Parathyroid adenoma (tissue), 2 donors: ENCODE results near the gene CCDC200.

ENCODE experiments used
- H2AFZ ChIP-seq: fragments of 300-600 bp; sonication (generic); one replicate; pipeline ENCODE4 v1.7.0; 2017; ENCODE audit warnings: antibody characterized with exemption, mild to moderate bottlenecking
- H3K27ac ChIP-seq: fragments of 300-600 bp; sonication (generic); one replicate; pipeline ENCODE4 v1.7.0; 2017
- H3K27me3 ChIP-seq: fragments of 300-600 bp; sonication (generic); one replicate; pipeline ENCODE4 v1.7.0; 2017; ENCODE audit warnings: low read length; ENCODE audit not compliant: control insufficient read depth, insufficient read depth
- H3K36me3 ChIP-seq: fragments of 300-600 bp; sonication (generic); one replicate; pipeline ENCODE4 v1.7.0; 2017; ENCODE audit warnings: low read length; ENCODE audit not compliant: control insufficient read depth, insufficient read depth
- H3K4me1 ChIP-seq: fragments of 300-600 bp; sonication (generic); one replicate; pipeline ENCODE4 v1.7.0; 2017; ENCODE audit warnings: control low read depth
- H3K4me2 ChIP-seq: fragments of 300-600 bp; sonication (generic); one replicate; pipeline ENCODE4 v1.7.0; 2017; ENCODE audit warnings: low read length
- H3K4me3 ChIP-seq: fragments of 300-600 bp; sonication (generic); one replicate; pipeline ENCODE4 v1.7.0; 2017; ENCODE audit warnings: low read depth, low read length
- H3K79me2 ChIP-seq: fragments of 300-600 bp; sonication (generic); one replicate; pipeline ENCODE4 v1.7.0; 2017; ENCODE audit warnings: control low read depth
- H3K9ac ChIP-seq: fragments of 300-600 bp; sonication (generic); one replicate; pipeline ENCODE4 v1.7.0; 2017; ENCODE audit warnings: mild to moderate bottlenecking
- H3K9me3 ChIP-seq: fragments of 300-600 bp; sonication (generic); one replicate; pipeline ENCODE4 v1.7.0; 2017; ENCODE audit warnings: low read length; ENCODE audit not compliant: control insufficient read depth
- CTCF ChIP-seq: fragments of 300-600 bp; sonication (generic); IDR thresholded peaks from one replicate; pipeline ENCODE4 v1.7.0; 2017; ENCODE audit warnings: antibody characterized with exemption, mild to moderate bottlenecking
- donor health status: primary hyperparathyroidism.

Gene CCDC200

GRCh38 chr17:43219746-43220380 lies 8.6 kb downstream of the CCDC200 start:
- Histone ChIP-seq H3K4me1 (no peaks in the 10 kb centered on the region), H3K79me2 (no peaks in the 10 kb centered on the region), H3K9me3 (no peaks in the 10 kb centered on the region), H3K9ac (no peak overlapping the region), H3K27ac (no peak overlapping the region), H3K36me3 (no peaks in the 10 kb centered on the region), H3K4me2 (no peak overlapping the region), H2AFZ (no peak overlapping the region), H3K4me3 (no peak overlapping the region), H3K27me3 (no peaks in the 10 kb centered on the region)
- no peak for TF ChIP-seq CTCF

GRCh38 chr17:43219001-43219400 lies 9.4 kb downstream of the CCDC200 start:
- Histone ChIP-seq H3K4me2 (no peak overlapping the region), H2AFZ (no peak overlapping the region), H3K4me3 (no peak overlapping the region), H3K4me1 (no peaks in the 10 kb centered on the region), H3K79me2 (no peaks in the 10 kb centered on the region), H3K36me3 (no peaks in the 10 kb centered on the region), H3K9me3 (no peaks in the 10 kb centered on the region), H3K27me3 (no peaks in the 10 kb centered on the region), H3K27ac (no peak overlapping the region), H3K9ac (no peak overlapping the region)
- no peak for TF ChIP-seq CTCF

- TF ChIP-seq CTCF = no peak
- no peak overlapping the region for H2AFZ ChIP-seq
- no peak overlapping the region for H3K4me2 ChIP-seq
- no peak overlapping the region for H3K4me3 ChIP-seq
- no peaks in the 10 kb centered on the region for H3K9me3 ChIP-seq
- no peaks in the 10 kb centered on the region for H3K36me3 ChIP-seq
- no peak overlapping the region for H3K9ac ChIP-seq
- H3K79me2 ChIP-seq = no peaks in the 10 kb centered on the region
- H3K4me1 ChIP-seq = no peaks in the 10 kb centered on the region
- no peak overlapping the region for H3K27ac ChIP-seq
- H3K27me3 ChIP-seq = no peaks in the 10 kb centered on the region
Observed at GRCh38 chr17:43217614-43218087, 10.8 kb downstream of the CCDC200 start.

DNA sequence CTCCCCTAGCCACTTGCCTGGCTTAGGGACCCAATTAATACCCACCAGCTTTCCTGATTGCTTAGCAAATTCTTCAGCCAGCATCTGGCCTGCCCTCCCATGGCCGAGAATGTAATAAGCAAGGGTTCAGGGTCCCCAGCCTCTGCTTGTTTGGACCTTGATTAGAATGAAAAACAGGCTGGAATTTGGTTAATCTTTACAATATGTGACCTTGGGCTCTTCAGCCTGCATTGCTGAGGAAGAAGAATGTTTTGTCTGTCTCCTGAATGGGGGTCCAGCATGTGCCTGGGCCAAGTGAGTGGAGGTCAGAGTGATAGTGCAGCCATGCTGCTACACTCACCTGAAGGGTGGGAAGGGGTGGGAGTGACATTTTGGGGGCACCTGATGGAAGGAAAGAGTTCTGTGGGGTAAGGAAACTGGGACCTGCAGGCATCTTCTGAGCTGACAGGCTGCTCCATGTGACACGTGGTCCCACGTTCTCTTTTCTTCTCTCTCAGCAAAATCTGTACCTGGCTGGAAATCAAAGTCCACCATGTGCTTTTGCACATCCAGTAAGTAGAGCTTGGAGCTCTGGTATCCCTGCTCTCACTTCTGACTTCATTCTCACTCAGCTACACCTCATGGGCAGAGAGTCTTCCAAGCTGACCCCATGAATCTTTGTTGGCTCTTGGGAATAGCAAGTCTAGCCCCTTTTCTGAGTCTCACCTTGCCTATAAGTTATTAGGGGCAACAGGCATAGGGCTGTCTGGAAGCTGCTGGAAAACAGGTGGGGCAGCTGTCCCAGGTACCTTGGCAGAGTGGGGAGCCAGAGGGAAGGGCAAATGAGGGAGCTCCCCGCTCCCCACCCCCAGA lies 11.4 kb downstream of the CCDC200 start:
- H3K79me2 ChIP-seq = no peaks in the 10 kb centered on the region
- no peaks in the 10 kb centered on the region for H3K9me3 ChIP-seq
- no peak overlapping the region for H3K4me3 ChIP-seq
- no peaks in the 10 kb centered on the region for H3K36me3 ChIP-seq
- H3K9ac ChIP-seq = no peak overlapping the region
- H3K27me3 ChIP-seq = no peaks in the 10 kb centered on the region
- H3K4me2 ChIP-seq = no peak overlapping the region
- H2AFZ ChIP-seq = no peak overlapping the region
- H3K27ac ChIP-seq = no peak overlapping the region
- H3K4me1 ChIP-seq = no peaks in the 10 kb centered on the region
- TF ChIP-seq CTCF = no peak
